Fibroblast of skin of left biceps (primary cell): ENCODE results near the gene MTARC2.
"Not testable (repeated sequence)": the region's sequence is repeated elsewhere in the genome, so short reads cannot be mapped to it uniquely, and the experiment has no call there.

Experiments used
- DNase-seq, 2 experiments: peaks; one replicate each; pipeline ENCODE4 v3.0.0-alpha.2; 2013; ENCODE audit warnings: low read depth in 2 of 2

The MTARC2 gene

DNA sequence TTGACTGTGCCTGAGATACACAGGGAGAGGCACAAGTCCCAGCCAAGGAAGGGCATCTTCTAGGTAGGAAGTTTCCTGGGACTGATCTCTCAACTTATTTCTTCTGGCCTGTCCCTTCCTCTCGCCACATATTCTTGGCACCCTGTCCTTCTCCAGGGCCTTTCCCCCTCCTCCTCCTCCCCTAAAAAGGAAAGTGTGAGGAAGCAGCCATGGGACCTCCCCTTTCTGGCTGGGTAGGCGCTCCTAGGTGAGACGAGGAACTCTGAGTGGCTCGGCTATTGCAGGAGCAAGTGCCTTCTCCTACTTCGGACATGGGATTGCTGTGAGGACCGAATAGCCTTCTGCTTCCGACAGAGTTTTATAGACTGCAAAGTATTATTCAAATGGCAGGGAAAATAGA lies 15.5 kb upstream of the MTARC2 start:
- DNase-seq, result no peak

DNA sequence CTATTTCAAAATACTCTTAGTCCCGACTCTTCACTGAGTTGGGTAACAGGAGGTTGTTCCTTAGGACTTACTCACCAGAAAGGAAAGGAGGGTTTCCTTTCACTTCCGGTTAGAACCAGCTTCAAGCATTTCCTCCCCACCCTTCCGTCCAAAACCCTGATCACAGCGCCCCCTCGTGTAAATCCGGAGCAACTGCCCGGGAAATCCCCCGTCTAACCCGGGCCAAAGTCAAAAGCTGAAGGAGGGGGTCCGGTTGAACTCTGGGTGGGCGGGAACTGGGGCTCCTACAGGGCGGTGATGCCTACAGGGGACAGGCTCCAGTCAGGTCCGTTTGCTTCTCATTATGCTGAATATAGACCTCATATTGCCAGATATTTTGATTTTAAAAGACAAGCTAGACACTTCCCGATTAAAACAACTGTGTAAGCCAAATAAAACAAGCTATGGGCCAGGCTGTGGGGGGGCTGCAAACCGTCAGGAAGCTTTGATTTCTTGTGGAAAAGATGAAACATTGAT lies 15.0 kb upstream of the MTARC2 start:
- peak; percentile 41 to 51 for DNase-seq

DNA sequence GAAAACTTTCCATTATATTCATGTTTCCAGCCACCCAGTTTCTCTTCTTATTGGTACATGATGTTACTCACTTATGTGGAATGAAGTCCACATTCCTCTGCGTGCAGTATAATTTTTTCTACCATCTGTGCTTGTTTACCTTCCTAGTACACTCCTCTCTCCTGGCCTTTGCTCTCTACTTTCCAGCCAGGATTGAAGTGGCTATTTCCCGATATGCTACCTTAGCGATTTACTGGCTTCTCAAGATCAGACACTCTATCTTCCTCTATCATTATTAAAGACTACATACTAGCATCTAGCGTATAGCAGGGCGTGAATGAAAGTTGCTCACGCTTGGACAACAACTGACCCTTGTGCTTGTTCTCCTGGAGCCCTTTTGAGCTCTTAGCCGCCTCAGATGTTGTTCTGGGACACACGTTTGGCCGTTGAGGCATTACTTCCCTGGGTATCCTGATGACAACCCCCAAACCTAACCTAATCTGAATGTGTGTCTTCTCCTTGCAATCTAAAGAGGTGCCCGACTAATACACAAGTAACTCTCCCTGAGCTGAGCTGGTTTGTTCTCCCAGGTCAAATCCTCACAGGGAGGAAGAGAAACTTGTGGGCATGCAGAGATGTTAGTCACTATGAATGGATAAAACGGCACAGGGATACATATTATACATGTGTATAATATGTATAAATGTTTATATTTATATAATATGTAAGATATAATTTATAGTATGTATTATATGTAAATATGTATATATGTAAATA lies 13.4 kb upstream of the MTARC2 start:
- peak; percentile 23 to 34 for DNase-seq

DNA sequence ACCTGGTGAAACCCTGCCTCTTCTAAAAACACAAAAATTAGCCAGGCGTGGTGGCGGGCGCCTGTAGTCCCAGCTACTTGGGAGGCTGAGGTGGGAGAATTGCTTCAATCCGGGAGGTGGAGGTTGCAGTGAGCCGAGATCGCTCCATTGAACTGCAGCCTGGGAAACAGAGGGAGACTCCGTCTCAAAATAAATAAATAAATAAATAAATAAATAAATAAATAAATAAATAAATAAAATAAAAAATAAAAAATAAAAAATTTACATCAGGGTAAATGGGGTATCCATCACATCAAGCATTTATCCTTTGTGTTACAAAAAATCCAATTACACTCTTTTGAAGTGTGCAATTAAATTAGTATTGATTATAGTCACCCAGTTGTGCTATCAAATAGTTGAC lies 11.8 kb upstream of the MTARC2 start:
- DNase-seq, result not testable (repeated sequence)

DNA sequence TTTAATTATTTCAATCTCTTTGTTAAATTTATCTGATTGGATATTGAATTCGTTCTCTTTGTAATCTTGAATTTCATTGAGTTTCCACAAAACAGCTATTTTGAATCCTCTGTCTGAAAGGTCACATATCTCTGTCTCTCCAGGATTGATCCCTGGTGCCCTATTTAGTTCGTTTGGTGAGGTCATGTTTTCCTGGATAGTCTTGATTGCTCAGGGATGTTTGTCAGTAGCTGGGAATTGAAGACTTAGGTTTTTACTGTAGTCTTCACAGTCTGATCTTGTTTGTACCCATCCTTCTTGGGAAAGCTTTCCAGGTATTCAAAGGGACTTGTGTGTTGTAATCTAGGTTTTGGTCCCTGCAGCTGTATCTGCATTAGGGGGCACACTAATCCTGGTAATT lies 6.8 kb upstream of the MTARC2 start:
- DNase-seq, result no peak

DNA sequence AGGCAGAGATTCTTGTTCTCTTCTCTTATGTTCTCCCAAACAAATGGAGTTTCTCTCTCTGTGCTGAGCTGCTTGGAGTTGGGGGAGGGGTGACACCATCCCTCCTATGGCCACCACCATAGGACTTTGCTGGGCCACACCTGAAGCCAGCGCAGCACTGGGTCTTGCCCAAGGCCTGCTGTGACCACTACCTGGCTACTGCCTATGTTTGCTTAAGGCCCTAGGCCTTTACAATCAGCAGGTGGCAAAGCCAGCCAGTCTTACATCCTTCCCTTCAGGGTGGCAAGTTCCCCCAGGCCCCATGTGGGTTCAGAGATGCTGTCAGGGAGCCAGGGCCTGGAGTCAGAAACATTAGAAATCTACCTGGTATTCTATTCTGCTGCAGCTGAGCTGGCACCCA lies 6.3 kb upstream of the MTARC2 start:
- no peak for DNase-seq

DNA sequence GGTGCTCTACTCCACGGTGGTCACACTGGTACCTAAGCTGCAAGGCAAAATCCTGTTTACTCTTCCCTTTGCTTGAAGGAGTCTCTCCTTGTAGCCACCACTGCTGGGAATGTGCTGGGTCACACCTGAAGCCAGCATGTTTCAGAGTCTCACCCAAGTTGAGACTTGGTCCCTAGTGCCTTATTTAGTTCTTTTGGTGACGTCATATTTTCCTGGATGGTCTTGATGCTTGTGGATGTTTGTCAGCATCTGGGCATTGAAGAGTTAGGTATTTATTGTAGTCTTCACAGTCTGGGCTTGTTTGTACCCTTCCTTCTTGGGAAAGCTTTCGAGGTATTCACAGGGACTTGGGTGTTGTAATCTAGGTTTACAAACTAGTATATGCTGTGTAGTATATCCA lies 5.6 kb upstream of the MTARC2 start:
- no peak for DNase-seq

DNA sequence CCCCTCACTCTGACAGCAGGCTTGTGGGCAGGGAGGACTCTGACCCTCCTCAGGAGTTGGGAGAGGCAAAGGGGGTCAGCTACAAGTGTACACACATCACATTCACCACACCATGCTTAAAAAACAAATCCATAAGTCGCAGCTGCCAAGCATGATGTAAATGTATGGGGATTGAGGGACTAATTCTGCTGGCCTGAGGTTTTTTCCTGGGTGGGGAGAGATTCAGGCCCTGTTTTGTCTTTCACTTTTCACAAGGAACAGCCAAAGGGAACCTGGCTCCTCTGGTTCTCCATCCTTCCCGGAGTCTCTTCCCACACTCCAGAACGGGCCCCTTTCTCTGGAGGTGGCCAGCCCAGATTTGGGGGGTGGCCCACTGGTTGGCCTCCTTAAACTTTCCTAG lies 1.3 kb upstream of the MTARC2 start:
- DNase-seq, result no peak

DNA sequence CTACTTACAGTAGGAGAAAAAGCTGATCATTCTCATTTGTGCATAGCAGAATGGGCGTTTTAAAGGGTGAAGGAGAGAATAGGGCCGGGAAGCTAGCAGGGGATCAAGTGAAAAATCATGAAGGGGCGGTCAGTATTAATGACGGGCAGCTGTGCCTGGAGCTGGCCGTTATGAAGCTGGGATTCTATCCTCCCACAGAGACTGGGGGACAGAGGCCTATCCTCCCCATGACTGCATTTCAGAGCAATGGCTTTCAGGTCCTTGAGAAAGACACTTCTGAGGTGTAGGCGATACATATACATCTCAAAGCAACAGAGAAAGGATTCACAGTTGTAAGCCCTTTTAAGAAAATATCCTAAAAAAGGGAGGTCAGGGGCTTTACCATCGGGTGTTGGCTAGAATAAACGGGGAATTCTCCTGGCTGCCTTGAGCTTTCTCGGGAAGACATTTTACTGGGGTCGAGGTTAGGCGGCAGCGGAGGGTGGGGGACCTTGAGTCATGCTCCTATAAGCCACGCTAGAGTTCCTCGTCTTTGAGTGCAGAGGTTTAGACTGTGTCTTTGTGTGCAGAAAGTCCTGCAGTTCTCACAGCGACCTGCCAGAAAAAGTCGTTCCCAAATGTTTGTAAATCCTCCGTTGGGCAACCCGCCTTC lies 559 bp upstream of the MTARC2 start:
- no peak for DNase-seq

DNA sequence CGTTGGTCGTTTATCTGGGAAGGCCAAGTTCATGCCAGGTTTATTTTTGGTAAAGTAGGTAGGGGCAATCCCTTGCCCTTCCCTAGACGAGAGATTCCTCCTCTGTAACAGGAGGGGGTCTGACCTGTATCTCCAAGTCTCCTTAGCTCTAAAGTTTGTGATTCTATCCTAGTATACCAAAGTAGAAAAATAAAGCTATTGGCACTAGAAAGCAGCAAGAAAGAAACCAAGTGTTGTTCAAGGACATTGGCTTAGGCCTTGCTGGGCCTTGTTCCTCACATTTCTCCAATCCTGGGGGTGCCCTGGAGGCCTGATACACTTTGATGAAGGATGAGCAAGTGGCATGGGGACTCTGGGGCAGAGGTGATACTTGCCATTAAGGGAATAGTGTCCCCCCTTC lies 814 bp downstream of the MTARC2 start:
- no peak for DNase-seq

DNA sequence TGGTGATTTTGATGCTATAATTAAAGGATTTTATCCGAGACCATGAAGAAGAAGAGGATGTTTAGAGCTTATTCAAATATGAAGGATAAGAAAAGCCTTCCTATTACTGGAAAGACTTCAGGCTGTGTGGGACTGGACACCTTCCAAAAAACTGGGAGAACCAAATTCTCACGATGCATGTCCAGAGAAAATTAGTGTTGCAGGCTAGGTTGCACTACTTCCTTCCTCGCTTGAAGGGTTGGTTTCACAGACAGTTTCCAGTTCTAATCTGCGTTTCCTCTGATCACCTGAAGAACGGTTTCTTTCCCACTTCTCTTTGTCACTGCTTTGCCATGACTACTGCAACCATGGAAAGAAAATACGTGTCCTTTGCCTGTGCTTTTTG lies 2.0 kb downstream of the MTARC2 start:
- no peak for DNase-seq

DNA sequence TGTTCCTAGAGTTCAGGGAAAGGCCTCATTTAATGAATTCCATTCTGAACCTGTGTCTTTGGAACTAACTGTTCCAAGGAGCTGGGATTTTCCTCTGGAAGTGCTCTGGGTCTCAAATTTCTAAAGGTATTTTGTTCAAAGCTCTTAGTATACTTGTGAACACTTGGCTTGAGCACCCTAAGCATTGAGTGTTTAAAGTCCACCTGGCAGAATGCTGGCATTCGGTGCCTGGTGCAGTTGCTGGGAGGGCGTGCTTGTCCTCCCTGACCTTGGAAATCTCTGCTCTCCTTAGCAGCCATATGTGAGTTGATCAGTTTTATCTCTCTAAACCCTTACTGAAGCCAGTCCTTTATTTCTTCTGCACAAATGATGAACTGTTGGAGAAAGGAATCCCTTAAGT lies 3.0 kb downstream of the MTARC2 start:
- DNase-seq, result no peak

DNA sequence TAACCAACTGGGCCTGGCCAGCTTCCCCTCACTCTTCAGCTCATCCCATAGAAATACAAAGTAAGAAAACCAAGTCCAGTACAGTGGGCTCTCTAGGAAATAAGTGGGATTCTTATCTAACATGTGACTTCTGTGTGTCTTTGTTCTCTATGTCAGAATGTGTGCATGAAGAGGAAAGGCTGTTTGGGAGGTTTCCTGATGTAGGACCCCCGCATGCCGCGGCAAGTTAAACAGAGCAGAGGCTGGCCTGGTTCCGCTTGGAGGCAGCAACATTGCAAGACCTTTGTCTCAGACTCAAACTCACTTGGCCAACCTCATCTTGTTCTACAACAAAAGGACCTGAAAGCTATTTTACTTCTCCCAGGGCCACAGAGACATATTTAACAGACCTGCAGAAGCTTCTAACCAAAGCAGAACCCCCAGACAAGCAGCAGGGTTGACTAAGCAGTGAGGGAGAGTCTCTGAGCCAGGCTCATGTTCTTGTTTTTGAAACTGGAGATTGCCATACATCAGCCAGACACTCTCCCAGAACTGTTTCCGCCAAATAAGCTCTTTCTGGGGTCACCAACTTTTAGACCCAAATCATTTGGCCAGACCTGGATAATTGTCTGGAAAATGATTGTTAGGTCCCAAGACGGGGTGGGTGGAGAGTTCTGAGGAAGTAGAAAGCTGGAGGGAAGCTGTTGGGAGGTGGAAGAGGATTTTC lies 6.2 kb downstream of the MTARC2 start:
- DNase-seq, result no peak

DNA sequence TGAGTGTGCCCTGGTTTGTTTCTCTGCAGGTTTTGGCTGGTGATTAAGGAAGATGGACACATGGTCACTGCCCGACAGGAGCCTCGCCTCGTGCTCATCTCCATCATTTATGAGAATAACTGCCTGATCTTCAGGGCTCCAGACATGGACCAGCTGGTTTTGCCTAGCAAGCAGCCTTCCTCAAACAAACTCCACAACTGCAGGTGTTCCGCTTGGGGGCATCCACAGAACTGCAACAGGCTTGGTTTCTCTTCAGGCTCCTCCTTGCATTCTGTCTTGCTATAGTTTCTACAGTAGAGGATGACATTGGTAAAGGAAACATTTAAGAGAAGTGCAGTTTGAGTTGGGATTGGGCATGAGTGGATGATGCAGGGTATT lies 6.8 kb downstream of the MTARC2 start:
- no peak for DNase-seq

DNA sequence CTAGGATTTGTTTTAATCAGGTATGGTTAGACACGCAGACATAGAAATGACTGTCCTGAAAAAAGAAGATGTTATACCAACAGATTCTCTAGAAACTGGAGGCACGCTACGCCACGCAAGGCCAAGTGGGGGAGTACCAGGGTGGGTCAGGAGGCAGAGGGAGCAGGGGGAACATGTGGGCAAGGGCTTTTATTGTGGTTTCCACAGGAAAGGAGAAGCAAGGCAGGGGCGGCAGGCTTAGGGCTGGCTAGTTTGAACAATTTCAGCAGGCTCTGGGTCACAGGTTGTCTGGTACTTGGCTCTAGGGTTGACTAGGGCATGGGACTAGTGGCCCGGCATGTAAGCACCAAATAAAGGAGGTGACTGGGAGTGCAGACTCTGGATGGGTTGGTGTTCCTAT lies 7.2 kb downstream of the MTARC2 start:
- DNase-seq, result no peak

DNA sequence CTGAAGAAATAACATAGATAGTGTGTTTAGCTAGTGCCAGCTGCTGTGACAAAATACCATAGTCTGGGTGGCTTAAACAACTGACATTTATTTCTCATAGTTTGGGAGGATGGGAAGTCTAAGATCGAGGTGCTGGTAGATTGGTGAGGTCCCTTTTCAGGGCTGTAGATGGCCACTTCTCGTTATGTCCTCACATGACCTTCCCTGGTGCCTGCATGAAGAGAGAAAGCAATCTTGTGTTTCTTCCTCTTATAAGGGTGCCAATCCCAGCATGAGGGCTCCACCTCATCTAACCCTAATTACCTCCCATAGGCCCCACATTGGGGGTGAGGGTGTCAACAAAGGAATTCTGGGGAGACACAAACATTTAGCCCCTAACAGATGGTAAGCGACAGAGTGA lies 9.3 kb downstream of the MTARC2 start:
- DNase-seq, result no peak

DNA sequence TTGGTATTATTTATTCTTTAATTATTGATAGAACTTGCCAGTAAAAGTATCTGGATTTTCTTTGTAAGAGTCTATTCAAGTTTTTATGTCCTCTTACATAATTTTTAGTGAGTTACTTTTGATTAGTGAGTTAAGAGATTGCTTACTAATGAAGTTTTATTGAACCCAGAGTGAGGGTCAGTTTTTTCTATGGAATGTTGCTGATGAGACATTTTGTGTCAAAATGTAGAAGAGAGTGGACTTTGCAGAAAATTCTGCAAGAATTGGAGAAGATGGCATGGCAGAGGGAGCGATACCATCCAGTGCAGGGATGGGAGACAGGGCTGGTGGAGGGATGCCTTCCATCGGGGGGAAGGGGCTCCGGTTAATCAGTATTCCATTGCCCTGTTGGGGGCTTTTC lies 11.0 kb downstream of the MTARC2 start:
- no peak for DNase-seq

DNA sequence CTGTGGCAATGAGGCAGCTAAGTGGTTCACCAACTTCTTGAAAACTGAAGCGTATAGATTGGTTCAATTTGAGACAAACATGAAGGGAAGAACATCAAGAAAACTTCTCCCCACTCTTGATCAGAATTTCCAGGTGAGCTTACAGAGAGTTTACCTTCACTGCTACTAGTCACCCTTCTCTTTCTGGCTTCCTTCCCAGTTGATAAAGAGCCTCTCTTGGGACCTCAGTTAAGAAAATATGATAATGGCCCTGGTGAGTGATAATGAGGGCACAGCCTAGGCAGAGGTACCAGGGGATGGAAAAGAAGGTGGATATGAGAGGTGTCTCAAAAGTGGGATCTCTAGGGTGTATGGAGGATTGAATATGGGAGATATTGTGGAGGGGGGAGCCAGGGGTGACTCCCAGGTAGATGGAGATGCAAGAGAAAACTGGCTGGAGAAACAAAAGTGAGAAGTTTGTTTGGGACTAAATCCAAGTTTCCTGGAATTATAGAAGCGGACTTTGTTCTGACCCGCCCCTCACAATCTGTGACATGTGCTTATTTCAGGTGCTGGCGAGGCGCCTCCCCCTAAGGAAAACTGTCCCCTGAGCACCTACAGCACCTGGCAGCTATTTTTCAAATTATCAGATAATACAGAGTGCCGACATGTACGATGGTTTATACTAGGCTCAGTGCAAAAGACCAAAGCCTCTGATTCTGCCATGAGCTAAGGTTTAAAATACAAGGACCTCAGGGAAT lies 13.7 kb downstream of the MTARC2 start:
- no peak for DNase-seq

DNA sequence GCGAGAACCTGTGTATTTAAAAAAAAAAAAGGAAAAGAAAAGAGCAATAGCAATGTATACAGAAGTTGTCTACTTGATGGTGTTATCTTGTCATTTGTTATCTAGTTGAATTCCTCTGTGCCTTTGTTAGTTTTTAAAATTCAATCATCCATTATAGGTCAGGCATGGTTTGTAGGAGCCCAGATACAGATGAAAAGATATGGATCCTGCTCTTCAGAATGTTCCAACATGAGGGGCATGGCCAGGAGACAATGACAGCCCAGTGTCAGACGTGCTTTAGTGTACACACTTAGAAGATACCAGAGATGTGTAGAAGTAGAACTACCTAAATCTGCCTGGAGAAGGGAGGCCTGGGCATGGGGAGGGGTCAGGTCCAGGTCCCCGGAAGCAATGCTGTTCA lies 16.6 kb downstream of the MTARC2 start:
- no peak for DNase-seq

DNA sequence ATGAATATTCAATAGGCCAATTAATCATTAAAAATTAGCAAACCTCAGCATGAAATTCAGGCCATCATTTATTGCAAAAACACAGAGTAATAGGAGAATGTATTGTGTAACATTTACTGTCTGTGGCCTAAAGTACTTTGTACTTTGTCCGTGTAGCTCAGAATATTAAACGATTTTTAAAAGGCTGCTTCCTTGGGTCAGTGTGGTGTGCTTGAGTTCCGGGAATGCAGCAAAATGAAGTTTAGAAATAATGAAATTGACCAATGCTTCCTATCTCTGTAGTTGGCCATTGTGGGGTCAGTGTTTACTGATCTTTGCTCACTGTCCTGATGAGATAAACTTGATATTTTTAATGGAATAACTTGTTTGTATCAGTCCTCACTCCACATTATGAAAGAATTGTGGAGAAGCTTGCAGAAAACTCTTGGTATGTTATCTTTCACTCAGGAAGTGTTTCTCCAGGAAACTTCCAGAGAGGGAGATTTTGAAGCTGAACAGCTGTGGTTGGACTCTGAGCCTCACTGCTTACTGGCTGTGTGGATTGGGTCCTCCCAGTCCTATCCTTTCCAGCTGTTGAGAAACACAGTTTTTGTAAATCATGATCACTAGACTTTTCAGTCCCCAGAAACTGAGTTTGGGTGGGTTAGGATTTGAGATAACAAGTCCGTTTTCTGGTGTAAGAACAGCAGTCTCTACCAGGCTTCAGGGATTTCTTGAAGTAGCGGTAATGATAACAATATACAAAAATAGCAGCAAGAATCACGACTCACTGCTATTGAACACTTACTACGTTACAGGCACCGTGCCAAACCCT lies 19.4 kb downstream of the MTARC2 start:
- DNase-seq, result no peak

DNA sequence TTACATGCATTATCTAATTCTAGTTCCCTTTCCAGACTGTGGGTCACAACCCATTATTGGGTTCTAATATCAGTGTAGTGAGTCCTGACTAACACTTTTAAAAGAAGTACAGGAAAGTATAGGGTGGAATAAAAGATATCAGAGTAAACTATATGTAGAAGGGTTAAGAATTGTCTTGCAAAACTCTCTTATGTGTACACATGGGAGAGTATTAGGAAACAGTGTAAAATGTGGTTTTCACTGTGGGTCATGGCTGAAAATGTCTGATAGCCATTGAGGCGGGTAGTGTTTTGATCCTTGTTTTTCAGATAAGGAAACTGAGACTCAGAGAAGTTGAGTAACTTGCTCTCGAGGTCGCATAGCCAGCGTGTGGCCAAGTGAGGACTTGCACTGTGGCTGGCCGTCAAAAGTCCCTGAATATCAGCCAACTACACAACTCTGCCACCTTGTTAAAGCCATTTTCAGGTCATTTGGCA lies 20.0 kb downstream of the MTARC2 start:
- DNase-seq, result no peak
